Loucy (cell line): Measurements from ENCODE around the gene EEF1G.

Source experiments
- H2AFZ ChIP-seq: fragments of 200-600 bp; sonication (generic); 2 replicates; pipeline ENCODE4 v1.6.0; 2016; ENCODE audit warnings: antibody characterized with exemption, mild to moderate bottlenecking, low read length, moderate library complexity
- H3F3A ChIP-seq: fragments of 200-600 bp; 2 replicates; pipeline ENCODE4 v1.6.0; 2016; ENCODE audit warnings: antibody characterized with exemption, low read depth, mild to moderate bottlenecking
- H3K27me3 ChIP-seq: fragments of 200-600 bp; sonication (generic); 2 replicates; pipeline ENCODE4 v1.6.1; 2014; ENCODE audit warnings: low read length, mild to moderate bottlenecking; ENCODE audit not compliant: insufficient read depth, poor library complexity, severe bottlenecking
- H3K36me3 ChIP-seq: fragments of 200-600 bp; sonication (generic); 2 replicates; pipeline ENCODE4 v1.6.1; 2016; ENCODE audit warnings: low read length; ENCODE audit not compliant: insufficient read depth
- H3K4me1 ChIP-seq: fragments of 200-600 bp; sonication (generic); 2 replicates; pipeline ENCODE4 v1.5.1; 2014; ENCODE audit warnings: low read length, mild to moderate bottlenecking; ENCODE audit not compliant: insufficient read depth, poor library complexity, severe bottlenecking
- H3K4me2 ChIP-seq: fragments of 200-600 bp; sonication (generic); 2 replicates; pipeline ENCODE4 v1.6.0; 2014; ENCODE audit warnings: antibody characterized with exemption, low read length, low read depth, mild to moderate bottlenecking; ENCODE audit not compliant: poor library complexity, severe bottlenecking
- H3K4me3 ChIP-seq: fragments of 200-600 bp; sonication (generic); 2 replicates; pipeline ENCODE4 v1.5.1; 2014; ENCODE audit warnings: low read length, mild to moderate bottlenecking, mixed read lengths; ENCODE audit not compliant: poor library complexity, severe bottlenecking
- H3K79me2 ChIP-seq: fragments of 200-600 bp; sonication (generic); 2 replicates; pipeline ENCODE4 v1.6.1; 2014; ENCODE audit warnings: low read length; ENCODE audit not compliant: insufficient read depth
- H3K9ac ChIP-seq: fragments of 200-600 bp; sonication (generic); 2 replicates; pipeline ENCODE4 v1.6.0; 2014; ENCODE audit warnings: mild to moderate bottlenecking, low read depth, low read length, moderate library complexity; ENCODE audit not compliant: poor library complexity, severe bottlenecking
- H3K9me2 ChIP-seq: fragments of 200-600 bp; sonication (generic); replicated peaks from 2 replicates; pipeline ENCODE4 v1.6.1; 2016; ENCODE audit warnings: low read depth, low read length, mixed read lengths
- H3K9me3 ChIP-seq: fragments of 200-600 bp; sonication (generic); 2 replicates; pipeline ENCODE4 v1.6.1; 2014; ENCODE audit warnings: mild to moderate bottlenecking, antibody characterized with exemption, low read length, low read depth; ENCODE audit not compliant: insufficient read depth
- H4K20me1 ChIP-seq: fragments of 200-600 bp; sonication (generic); 2 replicates; pipeline ENCODE4 v1.6.0; 2014; ENCODE audit warnings: antibody characterized with exemption, low read length, mild to moderate bottlenecking; ENCODE audit not compliant: insufficient read depth, poor library complexity, severe bottlenecking
- CTCF ChIP-seq: fragments of 200-600 bp; sonication (generic); conservative IDR thresholded peaks from 2 replicates; pipeline ENCODE4 v1.5.1; 2014; ENCODE audit warnings: mild to moderate bottlenecking, antibody characterized with exemption, low read length
- EZH2phosphoT487 ChIP-seq: fragments of 200-600 bp; IDR thresholded peaks from 2 replicates; pipeline ENCODE4 v1.6.1; 2018; ENCODE audit warnings: antibody characterized with exemption, mild to moderate bottlenecking, moderate library complexity, borderline replicate concordance

EEF1G gene

GRCh38 chr11:62607714-62608113, 34.0 kb upstream of the EEF1G start:
- H3K27me3 ChIP-seq: no peaks in the 10 kb centered on the region
- no peak overlapping the region for H3K4me3 ChIP-seq
- H3F3A ChIP-seq: no peaks in the 10 kb centered on the region
- TF ChIP-seq CTCF (no peak), EZH2phosphoT487 (no peak)
- peaks cover 14% of the 10 kb centered on the region; the same call in 1 of the 2 replicates for H3K79me2 ChIP-seq
- peaks cover 27% of the 10 kb centered on the region for H3K4me1 ChIP-seq
- H3K4me2 ChIP-seq: peak overlapping the region; percentile 51
- H3K9me2 ChIP-seq: no peaks in the 10 kb centered on the region
- no peaks in the 10 kb centered on the region for H3K9me3 ChIP-seq
- no peak overlapping the region for H2AFZ ChIP-seq
- H3K36me3 ChIP-seq: no peaks in the 10 kb centered on the region
- H3K9ac ChIP-seq: peak overlapping the region; percentile 60
- H4K20me1 ChIP-seq: no peaks in the 10 kb centered on the region

GRCh38 chr11:62605902-62606301, 32.2 kb upstream of the EEF1G start:
- H3K9me2 ChIP-seq: no peaks in the 10 kb centered on the region
- H3K9ac ChIP-seq: no peak overlapping the region
- H3K4me3 ChIP-seq: no peak overlapping the region
- peaks cover 19% of the 10 kb centered on the region for H3K4me1 ChIP-seq
- H2AFZ ChIP-seq: no peak overlapping the region
- H4K20me1 ChIP-seq: peaks cover under 1% of the 10 kb centered on the region
- peaks cover 6% of the 10 kb centered on the region for H3K27me3 ChIP-seq
- peaks cover 13% of the 10 kb centered on the region for H3K79me2 ChIP-seq
- H3K9me3 ChIP-seq: no peaks in the 10 kb centered on the region
- H3K36me3 ChIP-seq: no peaks in the 10 kb centered on the region
- no peak for TF ChIP-seq CTCF
- H3K4me2 ChIP-seq: no peak overlapping the region
- H3F3A ChIP-seq: no peaks in the 10 kb centered on the region

GRCh38 chr11:62605467-62605866, 31.8 kb upstream of the EEF1G start:
- peaks cover 8% of the 10 kb centered on the region for H3K27me3 ChIP-seq
- no peak overlapping the region for H2AFZ ChIP-seq
- no peak for TF ChIP-seq EZH2phosphoT487
- no peaks in the 10 kb centered on the region for H3K36me3 ChIP-seq
- no peaks in the 10 kb centered on the region for H3K9me2 ChIP-seq
- H3F3A ChIP-seq: no peaks in the 10 kb centered on the region
- H4K20me1 ChIP-seq: peaks cover 5% of the 10 kb centered on the region
- H3K9ac ChIP-seq: no peak overlapping the region
- H3K4me2 ChIP-seq: no peak overlapping the region
- no peak overlapping the region for H3K4me3 ChIP-seq
- peaks cover 15% of the 10 kb centered on the region for H3K4me1 ChIP-seq
- H3K9me3 ChIP-seq: no peaks in the 10 kb centered on the region
- H3K79me2 ChIP-seq: peaks cover 15% of the 10 kb centered on the region

- TF ChIP-seq CTCF (no peak), EZH2phosphoT487 (no peak)
- Histone ChIP-seq H3K27me3 (peaks cover 8% of the 10 kb centered on the region), H2AFZ (no peak overlapping the region), H4K20me1 (peaks cover 9% of the 10 kb centered on the region), H3K4me1 (peaks cover 21% of the 10 kb centered on the region), H3K4me3 (no peak overlapping the region), H3K4me2 (no peak overlapping the region), H3K36me3 (no peaks in the 10 kb centered on the region), H3K79me2 (peaks cover 19% of the 10 kb centered on the region), H3F3A (no peaks in the 10 kb centered on the region), H3K9me2 (no peaks in the 10 kb centered on the region), H3K9ac (no peak overlapping the region), H3K9me3 (no peaks in the 10 kb centered on the region)
These were observed 30.9 kb upstream of the EEF1G start for GRCh38 chr11:62604460-62605120.
